ENCODE data around the gene KIF26B.
A peak's percentile ranks its signal among the peaks of the same experiment; 100 is the strongest.

The KIF26B gene

GRCh38 chr1:245686006-245686405 is 531.2 kb downstream of the KIF26B start:
- Histone ChIP-seq H3K36me3 (ENCODE audit: control insufficient read depth in 4 of 4, insufficient read depth in 4 of 4, low read length in 3 of 4) (no peaks in the 10 kb centered on the region), H3K4me3 (ENCODE audit: control insufficient read depth in 1 of 7, extremely low read depth in 1 of 7, insufficient read depth in 4 of 7, low read depth in 2 of 7, low read length in 6 of 7) (no peak overlapping the region), H3K9me3 (ENCODE audit: control extremely low read depth in 1 of 5, control insufficient read depth in 4 of 5, insufficient read depth in 2 of 5, low read depth in 1 of 5, low read length in 4 of 5) (no peaks in the 10 kb centered on the region), H3K27me3 (replicated peaks in 2 of 5; ENCODE audit: control insufficient read depth in 4 of 5, insufficient read depth in 5 of 5, low read length in 4 of 5) (peaks cover 0 to 31% (median 6%) of the 10 kb centered on the region in 5 experiments), H3K27ac (ENCODE audit: insufficient read depth in 1 of 2, low read depth in 1 of 2, low read length in 2 of 2, poor library complexity in 1 of 2, severe bottlenecking in 2 of 2) (no peak overlapping the region), H3K4me1 (ENCODE audit: control extremely low read depth in 1 of 4, control insufficient read depth in 4 of 4, insufficient read depth in 4 of 4, low read length in 3 of 4) (peaks cover 0 to 13% (median 9%) of the 10 kb centered on the region in 4 experiments)
- 98% methylated on average over 22 of the region's 25 CpGs for WGBS (ENCODE audit: insufficient coverage)
- POLR2A ChIA-PET: no interaction called here
- CTCF ChIA-PET: interaction anchor here (1.0 kb wide), 1 partner anchor 532 kb away, joined by 3 read pairs; no protein-coding TSS in a partner anchor
- no peak for DNase-seq

- CTCF ChIA-PET: interaction anchor here (1.0 kb wide), 1 partner anchor 533 kb away, joined by 3 read pairs; no protein-coding TSS in a partner anchor
- POLR2A ChIA-PET: no interaction called here
- DNase-seq: no peak
Observed at GRCh38 chr1:245686446-245687030, 531.8 kb downstream of the KIF26B start.

GRCh38 chr1:245687152-245687635 is 532.4 kb downstream of the KIF26B start:
- Histone ChIP-seq H3K9me3 (ENCODE audit: control extremely low read depth in 1 of 5, control insufficient read depth in 4 of 5, insufficient read depth in 2 of 5, low read depth in 1 of 5, low read length in 4 of 5) (no peaks in the 10 kb centered on the region), H3K36me3 (ENCODE audit: control insufficient read depth in 4 of 4, insufficient read depth in 4 of 4, low read length in 3 of 4) (no peaks in the 10 kb centered on the region), H3K4me1 (ENCODE audit: control extremely low read depth in 1 of 4, control insufficient read depth in 4 of 4, insufficient read depth in 4 of 4, low read length in 3 of 4) (peaks cover 0 to 13% (median 9%) of the 10 kb centered on the region in 4 experiments), H3K27ac (ENCODE audit: insufficient read depth in 1 of 2, low read depth in 1 of 2, low read length in 2 of 2, poor library complexity in 1 of 2, severe bottlenecking in 2 of 2) (no peak overlapping the region), H3K27me3 (replicated peaks in 2 of 5; ENCODE audit: control insufficient read depth in 4 of 5, insufficient read depth in 5 of 5, low read length in 4 of 5) (peaks cover 0 to 31% (median 6%) of the 10 kb centered on the region in 5 experiments), H3K4me3 (ENCODE audit: control insufficient read depth in 1 of 7, extremely low read depth in 1 of 7, insufficient read depth in 4 of 7, low read depth in 2 of 7, low read length in 6 of 7) (peak overlapping the region in 1 of 7 experiments; percentile 55)
- DNase-seq: no peak
- WGBS (ENCODE audit: insufficient coverage): 66% methylated on average over 17 of the region's 20 CpGs
- CTCF ChIA-PET: interaction anchor here (1.2 kb wide), 1 partner anchor 534 kb away, joined by 4 read pairs; no protein-coding TSS in a partner anchor
- POLR2A ChIA-PET: no interaction called here

More at GRCh38 chr1:245686446-245687030, 531.8 kb downstream of the KIF26B start:
- no peaks in the 10 kb centered on the region for H3K9me3 ChIP-seq (ENCODE audit: control extremely low read depth in 1 of 5, control insufficient read depth in 4 of 5, insufficient read depth in 2 of 5, low read depth in 1 of 5, low read length in 4 of 5)
- H3K4me3 ChIP-seq (ENCODE audit: control insufficient read depth in 1 of 7, extremely low read depth in 1 of 7, insufficient read depth in 4 of 7, low read depth in 2 of 7, low read length in 6 of 7): no peak overlapping the region
- 97% methylated on average over 29 of the region's 30 CpGs for WGBS (ENCODE audit: insufficient coverage)
- no peak overlapping the region for H3K27ac ChIP-seq (ENCODE audit: insufficient read depth in 1 of 2, low read depth in 1 of 2, low read length in 2 of 2, poor library complexity in 1 of 2, severe bottlenecking in 2 of 2)
- peaks cover 0 to 13% (median 9%) of the 10 kb centered on the region in 4 experiments for H3K4me1 ChIP-seq (ENCODE audit: control extremely low read depth in 1 of 4, control insufficient read depth in 4 of 4, insufficient read depth in 4 of 4, low read length in 3 of 4)
- peaks cover 0 to 31% (median 6%) of the 10 kb centered on the region in 5 experiments for H3K27me3 ChIP-seq (replicated peaks in 2 of 5; ENCODE audit: control insufficient read depth in 4 of 5, insufficient read depth in 5 of 5, low read length in 4 of 5)
- H3K36me3 ChIP-seq (ENCODE audit: control insufficient read depth in 4 of 4, insufficient read depth in 4 of 4, low read length in 3 of 4): no peaks in the 10 kb centered on the region

GRCh38 chr1:245687636-245688535 is 533.1 kb downstream of the KIF26B start:
- ChIA-PET CTCF (interaction anchor here (1.0 to 1.2 kb wide), 2 partner anchors 11 to 535 kb away, joined by 3 to 4 read pairs; no protein-coding TSS in a partner anchor), POLR2A (no interaction called here)
- no peaks in the 10 kb centered on the region for H3K36me3 ChIP-seq (ENCODE audit: control insufficient read depth in 4 of 4, insufficient read depth in 4 of 4, low read length in 3 of 4)
- WGBS (ENCODE audit: insufficient coverage): 23% methylated on average over 62 of the region's 74 CpGs
- H3K9me3 ChIP-seq (ENCODE audit: control extremely low read depth in 1 of 5, control insufficient read depth in 4 of 5, insufficient read depth in 2 of 5, low read depth in 1 of 5, low read length in 4 of 5): no peaks in the 10 kb centered on the region
- peak in 2 of 3 donors; percentile 39 to 62 for DNase-seq
- H3K27ac ChIP-seq (ENCODE audit: insufficient read depth in 1 of 2, low read depth in 1 of 2, low read length in 2 of 2, poor library complexity in 1 of 2, severe bottlenecking in 2 of 2): no peak overlapping the region
- H3K27me3 ChIP-seq (replicated peaks in 2 of 5; ENCODE audit: control insufficient read depth in 4 of 5, insufficient read depth in 5 of 5, low read length in 4 of 5): peaks cover 0 to 31% (median 6%) of the 10 kb centered on the region in 5 experiments
- H3K4me3 ChIP-seq (ENCODE audit: control insufficient read depth in 1 of 7, extremely low read depth in 1 of 7, insufficient read depth in 4 of 7, low read depth in 2 of 7, low read length in 6 of 7): peak overlapping the region in 4 of 7 experiments; percentile 27 to 55 (median 49)
- peaks cover 0 to 13% (median 9%) of the 10 kb centered on the region in 4 experiments for H3K4me1 ChIP-seq (ENCODE audit: control extremely low read depth in 1 of 4, control insufficient read depth in 4 of 4, insufficient read depth in 4 of 4, low read length in 3 of 4)

- peak overlapping the region in 2 of 7 experiments; percentile 55 for H3K4me3 ChIP-seq (ENCODE audit: control insufficient read depth in 1 of 7, extremely low read depth in 1 of 7, insufficient read depth in 4 of 7, low read depth in 2 of 7, low read length in 6 of 7)
- H3K9me3 ChIP-seq (ENCODE audit: control extremely low read depth in 1 of 5, control insufficient read depth in 4 of 5, insufficient read depth in 2 of 5, low read depth in 1 of 5, low read length in 4 of 5): no peaks in the 10 kb centered on the region
- no peak for DNase-seq
- ChIA-PET POLR2A (no interaction called here), CTCF (interaction anchor here (1.0 to 1.2 kb wide), 2 partner anchors 10 to 536 kb away, joined by 3 to 4 read pairs; no protein-coding TSS in a partner anchor)
- H3K27me3 ChIP-seq (replicated peaks in 2 of 5; ENCODE audit: control insufficient read depth in 4 of 5, insufficient read depth in 5 of 5, low read length in 4 of 5): peaks cover 0 to 31% (median 6%) of the 10 kb centered on the region in 5 experiments
- WGBS (ENCODE audit: insufficient coverage): 82% methylated on average over 63 of the region's 63 CpGs
- no peak overlapping the region for H3K27ac ChIP-seq (ENCODE audit: insufficient read depth in 1 of 2, low read depth in 1 of 2, low read length in 2 of 2, poor library complexity in 1 of 2, severe bottlenecking in 2 of 2)
- H3K4me1 ChIP-seq (ENCODE audit: control extremely low read depth in 1 of 4, control insufficient read depth in 4 of 4, insufficient read depth in 4 of 4, low read length in 3 of 4): peaks cover 0 to 13% (median 9%) of the 10 kb centered on the region in 4 experiments
- no peaks in the 10 kb centered on the region for H3K36me3 ChIP-seq (ENCODE audit: control insufficient read depth in 4 of 4, insufficient read depth in 4 of 4, low read length in 3 of 4)
Observed at GRCh38 chr1:245688536-245689453, 534.0 kb downstream of the KIF26B start.

GRCh38 chr1:245690156-245690690 is 535.4 kb downstream of the KIF26B start:
- peaks cover 0 to 31% (median 6%) of the 10 kb centered on the region in 5 experiments for H3K27me3 ChIP-seq (replicated peaks in 2 of 5; ENCODE audit: control insufficient read depth in 4 of 5, insufficient read depth in 5 of 5, low read length in 4 of 5)
- no peak overlapping the region for H3K4me3 ChIP-seq (ENCODE audit: control insufficient read depth in 1 of 7, extremely low read depth in 1 of 7, insufficient read depth in 4 of 7, low read depth in 2 of 7, low read length in 6 of 7)
- H3K36me3 ChIP-seq (ENCODE audit: control insufficient read depth in 4 of 4, insufficient read depth in 4 of 4, low read length in 3 of 4): no peaks in the 10 kb centered on the region
- H3K9me3 ChIP-seq (ENCODE audit: control extremely low read depth in 1 of 5, control insufficient read depth in 4 of 5, insufficient read depth in 2 of 5, low read depth in 1 of 5, low read length in 4 of 5): no peaks in the 10 kb centered on the region
- CTCF ChIA-PET: no interaction called here
- peaks cover 0 to 13% (median 9%) of the 10 kb centered on the region in 4 experiments for H3K4me1 ChIP-seq (ENCODE audit: control extremely low read depth in 1 of 4, control insufficient read depth in 4 of 4, insufficient read depth in 4 of 4, low read length in 3 of 4)
- DNase-seq: peak in 2 of 3 donors; percentile 60 to 69
- POLR2A ChIA-PET: no interaction called here
- 30% methylated on average over 4 of the region's 9 CpGs for WGBS (ENCODE audit: insufficient coverage)
- H3K27ac ChIP-seq (ENCODE audit: insufficient read depth in 1 of 2, low read depth in 1 of 2, low read length in 2 of 2, poor library complexity in 1 of 2, severe bottlenecking in 2 of 2): no peak overlapping the region

All from common myeloid progenitor, CD34-positive (primary cell).